ENCODE results near the gene HNRNPDL. TPM values are rescaled to one million over a fixed set of nuclear protein-coding genes. Genes with fewer than 3 reads are reported as not detected.

The HNRNPDL gene
- total RNA-seq, 4 donors from 2014 or later = 61.8 to 210 (median 101) TPM

DNA sequence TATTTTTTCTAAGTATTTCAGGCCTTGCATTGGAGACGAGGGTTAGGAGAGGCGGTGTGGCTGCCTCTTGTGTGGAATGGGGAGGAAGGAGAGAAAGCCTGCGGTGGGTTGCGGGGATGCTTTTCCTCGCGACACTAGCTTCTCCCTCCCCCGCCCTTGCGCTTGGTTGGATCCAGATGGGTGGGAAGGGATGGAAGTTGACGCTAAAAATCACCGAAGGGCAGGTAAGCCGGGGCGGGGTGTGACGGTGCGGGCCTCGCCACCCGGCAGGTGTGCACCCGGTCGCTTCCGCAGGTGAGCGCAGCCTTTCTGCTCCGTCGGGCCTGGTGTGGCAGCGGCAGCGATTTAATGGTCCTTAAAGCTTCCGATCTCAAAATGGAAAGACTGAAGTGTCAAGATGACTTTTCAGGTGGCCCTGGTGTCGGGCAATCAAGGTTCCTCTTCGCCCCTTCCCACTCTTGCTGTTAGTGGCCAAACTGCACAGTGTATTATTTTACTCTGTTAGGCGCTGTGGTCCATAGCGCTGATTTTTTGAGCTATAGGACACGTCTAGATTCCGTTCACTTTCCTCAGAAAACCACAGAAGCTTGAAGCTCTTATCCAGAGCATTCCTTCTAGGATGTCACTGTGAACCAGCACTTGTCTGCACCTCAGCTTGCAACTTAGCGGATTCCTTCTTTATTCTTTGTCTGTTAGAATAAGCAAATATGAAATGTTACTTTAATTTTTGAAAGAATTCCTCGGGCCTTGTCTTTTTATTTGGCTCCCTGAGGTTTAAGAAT, 893 bp upstream of the HNRNPDL start:
- Histone ChIP-seq H3K27me3 (no peaks in the 10 kb centered on the region), H3K4me3 (peak overlapping the region; percentile 86 to 90 (median 89)), H3K27ac (peak overlapping the region; percentile 98 to 100 (median 99)), H3K4me1 (peaks cover 3 to 37% (median 8%) of the 10 kb centered on the region in 4 donors), H3K36me3 (peaks cover 0 to 10% (median 0%) of the 10 kb centered on the region in 3 donors), H3K9me3 (no peaks in the 10 kb centered on the region)
- DNase-seq = peak; percentile 54 to 77 (median 71)
- no peak for TF ChIP-seq POLR2A (IDR thresholded peaks at IDR 0.05)
- no peak for TF ChIP-seq CTCF (IDR thresholded peaks at IDR 0.05)

DNA sequence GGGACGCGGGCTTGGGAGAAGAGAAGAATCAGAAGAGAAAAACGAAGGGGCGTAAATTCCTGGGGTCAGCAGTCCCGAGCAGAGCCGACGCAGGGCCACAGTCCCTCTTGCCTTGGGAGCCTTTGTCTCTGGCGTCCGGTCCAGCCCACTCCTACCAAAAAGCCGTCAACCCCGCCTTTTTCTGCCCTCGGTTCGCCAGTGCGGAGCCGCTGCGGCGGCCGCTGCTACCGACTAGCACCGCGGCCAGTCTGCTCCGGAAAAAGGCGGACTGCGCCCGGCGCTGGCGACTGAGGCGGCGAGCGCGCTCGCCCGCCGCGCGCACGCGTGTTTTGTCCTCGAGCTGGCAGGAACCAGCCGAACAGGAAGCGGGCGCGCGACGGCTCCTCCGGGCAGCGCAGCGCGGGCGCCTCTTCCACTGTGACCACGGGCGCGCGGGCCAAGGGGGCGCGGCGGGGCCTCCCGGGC, 502 bp downstream of the HNRNPDL start:
- Histone ChIP-seq H3K4me3 (peak overlapping the region; percentile 86 to 90 (median 89)), H3K9me3 (no peaks in the 10 kb centered on the region), H3K36me3 (peaks cover 0 to 24% (median 0%) of the 10 kb centered on the region in 3 donors), H3K27me3 (no peaks in the 10 kb centered on the region), H3K4me1 (peaks cover 3 to 39% (median 8%) of the 10 kb centered on the region in 4 donors), H3K27ac (peak overlapping the region; percentile 98 to 100 (median 99))
- no peak for DNase-seq
- no peak for TF ChIP-seq POLR2A (IDR thresholded peaks at IDR 0.05)
- no peak for TF ChIP-seq CTCF (IDR thresholded peaks at IDR 0.05)

DNA sequence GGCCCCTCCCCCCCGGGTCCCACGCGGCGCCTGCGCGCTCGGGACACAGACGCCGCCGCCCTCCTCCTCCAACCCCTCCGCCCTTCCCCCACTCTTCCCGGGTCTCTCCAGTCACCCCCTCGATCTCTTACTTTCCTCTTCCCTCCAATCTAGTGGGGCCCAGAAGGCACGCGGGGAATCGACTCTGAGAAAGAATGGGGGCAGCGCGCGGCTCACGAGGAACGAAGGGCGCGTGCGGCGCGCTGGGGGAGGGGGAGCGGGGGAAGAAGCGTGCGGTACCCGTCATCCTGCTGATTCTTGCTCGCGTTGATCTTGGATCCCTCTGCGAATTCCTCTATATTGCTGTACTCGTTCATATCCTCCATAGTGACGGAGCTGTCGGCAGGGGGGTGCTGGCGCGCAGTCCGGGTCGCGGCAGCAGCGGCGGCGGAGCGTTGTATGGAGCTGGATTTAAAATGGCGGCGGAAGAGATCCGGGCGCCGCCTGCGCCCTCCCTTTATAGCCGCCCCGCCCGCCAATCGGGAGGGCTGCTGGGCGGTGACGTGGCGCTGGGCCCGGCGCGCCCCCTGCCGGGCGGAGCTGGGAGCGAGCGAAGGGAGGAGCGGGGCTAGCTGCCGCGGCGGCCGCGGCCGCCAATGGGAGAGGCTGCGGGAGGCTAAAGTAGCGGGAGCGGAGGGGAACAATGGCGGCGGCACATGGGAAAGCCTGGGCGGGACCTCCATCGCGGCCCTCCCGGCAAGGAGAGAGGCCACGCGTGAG, 1.1 kb downstream of the HNRNPDL start:
- no peaks in the 10 kb centered on the region for H3K27me3 ChIP-seq
- TF ChIP-seq POLR2A (IDR thresholded peaks at IDR 0.05) = peak; percentile 48 to 70
- TF ChIP-seq CTCF (IDR thresholded peaks at IDR 0.05) = peak; percentile 95 to 99 (median 99)
- DNase-seq = peak; percentile 84 to 97 (median 96)

DNA sequence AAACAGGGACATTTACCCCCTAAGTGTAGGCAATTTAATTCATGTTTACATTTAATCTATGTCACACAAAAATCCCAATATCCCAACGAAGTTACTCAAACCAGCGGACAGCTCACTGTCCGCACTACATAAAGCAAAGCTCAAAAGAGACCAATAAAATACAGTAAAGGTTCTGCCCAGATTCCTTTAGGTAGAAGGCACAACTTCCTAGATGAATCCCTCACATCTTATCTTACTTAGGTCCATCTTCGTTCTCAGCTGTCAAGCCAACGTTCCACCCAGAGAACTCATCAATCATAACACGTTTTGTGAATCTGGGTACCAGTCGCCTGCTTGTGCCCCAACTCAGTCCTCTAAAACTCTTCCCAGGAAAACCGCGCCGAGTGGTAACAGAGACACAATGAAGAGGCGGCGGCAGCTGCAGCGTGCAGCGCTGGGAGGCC, 1.7 kb downstream of the HNRNPDL start:
- H3K4me3 ChIP-seq = peak overlapping the region; percentile 86 to 90 (median 89)
- no peak for TF ChIP-seq CTCF (IDR thresholded peaks at IDR 0.05)
- TF ChIP-seq POLR2A (IDR thresholded peaks at IDR 0.05) = no peak
- no peaks in the 10 kb centered on the region for H3K27me3 ChIP-seq
- H3K36me3 ChIP-seq = peaks cover 0 to 37% (median 3%) of the 10 kb centered on the region in 3 donors
- DNase-seq = no peak
- peak overlapping the region; percentile 98 to 100 (median 99) for H3K27ac ChIP-seq
- H3K9me3 ChIP-seq = no peaks in the 10 kb centered on the region
- peaks cover 3 to 39% (median 8%) of the 10 kb centered on the region in 4 donors for H3K4me1 ChIP-seq

More for the DNA sequence above, 1.1 kb downstream of the HNRNPDL start:
- no peaks in the 10 kb centered on the region for H3K9me3 ChIP-seq
- peak overlapping the region; percentile 86 to 90 (median 89) for H3K4me3 ChIP-seq
- peaks cover 0 to 31% (median 2%) of the 10 kb centered on the region in 3 donors for H3K36me3 ChIP-seq
- peak overlapping the region; percentile 98 to 100 (median 99) for H3K27ac ChIP-seq
- H3K4me1 ChIP-seq = peaks cover 3 to 39% (median 8%) of the 10 kb centered on the region in 4 donors

DNA sequence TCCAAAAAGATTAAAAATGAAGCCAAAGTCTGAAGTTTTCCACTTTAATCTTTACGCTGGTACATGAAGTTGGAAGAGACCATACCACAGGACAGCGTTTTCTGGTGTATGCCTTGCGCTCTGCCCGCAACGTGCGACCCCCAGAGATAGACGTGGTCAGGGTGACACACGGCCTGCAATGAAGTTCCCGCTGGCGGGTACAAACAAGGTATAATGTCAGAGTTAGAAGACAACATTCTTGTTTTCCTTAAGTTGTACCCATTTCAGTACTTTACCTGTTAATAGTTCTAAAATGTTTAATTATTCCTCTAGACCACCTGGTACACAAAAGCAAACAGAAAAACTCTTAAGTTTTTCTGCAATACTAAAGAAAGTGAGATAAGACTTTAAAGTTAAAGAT, 4.8 kb downstream of the HNRNPDL start:
- H3K4me3 ChIP-seq = no peak overlapping the region
- H3K27me3 ChIP-seq = no peaks in the 10 kb centered on the region
- TF ChIP-seq POLR2A (IDR thresholded peaks at IDR 0.05) = no peak
- TF ChIP-seq CTCF (IDR thresholded peaks at IDR 0.05) = no peak
- H3K4me1 ChIP-seq = peaks cover 3 to 22% (median 8%) of the 10 kb centered on the region in 4 donors
- H3K9me3 ChIP-seq = no peaks in the 10 kb centered on the region
- DNase-seq = no peak
- H3K36me3 ChIP-seq = peaks cover 0 to 52% (median 3%) of the 10 kb centered on the region in 3 donors
- H3K27ac ChIP-seq = no peak overlapping the region
